SKM-1 (cell line): ENCODE measurements around the gene SEM1.
"Not testable (repeated sequence)": the region's sequence is repeated elsewhere in the genome, so short reads cannot be mapped to it uniquely, and the experiment has no call there.

Experiments
- DNase-seq: peaks from one replicate; lab custom pipeline; 2025; ENCODE audit not compliant: unreplicated experiment; lab: John Stamatoyannopoulos, UW

The SEM1 gene

DNA sequence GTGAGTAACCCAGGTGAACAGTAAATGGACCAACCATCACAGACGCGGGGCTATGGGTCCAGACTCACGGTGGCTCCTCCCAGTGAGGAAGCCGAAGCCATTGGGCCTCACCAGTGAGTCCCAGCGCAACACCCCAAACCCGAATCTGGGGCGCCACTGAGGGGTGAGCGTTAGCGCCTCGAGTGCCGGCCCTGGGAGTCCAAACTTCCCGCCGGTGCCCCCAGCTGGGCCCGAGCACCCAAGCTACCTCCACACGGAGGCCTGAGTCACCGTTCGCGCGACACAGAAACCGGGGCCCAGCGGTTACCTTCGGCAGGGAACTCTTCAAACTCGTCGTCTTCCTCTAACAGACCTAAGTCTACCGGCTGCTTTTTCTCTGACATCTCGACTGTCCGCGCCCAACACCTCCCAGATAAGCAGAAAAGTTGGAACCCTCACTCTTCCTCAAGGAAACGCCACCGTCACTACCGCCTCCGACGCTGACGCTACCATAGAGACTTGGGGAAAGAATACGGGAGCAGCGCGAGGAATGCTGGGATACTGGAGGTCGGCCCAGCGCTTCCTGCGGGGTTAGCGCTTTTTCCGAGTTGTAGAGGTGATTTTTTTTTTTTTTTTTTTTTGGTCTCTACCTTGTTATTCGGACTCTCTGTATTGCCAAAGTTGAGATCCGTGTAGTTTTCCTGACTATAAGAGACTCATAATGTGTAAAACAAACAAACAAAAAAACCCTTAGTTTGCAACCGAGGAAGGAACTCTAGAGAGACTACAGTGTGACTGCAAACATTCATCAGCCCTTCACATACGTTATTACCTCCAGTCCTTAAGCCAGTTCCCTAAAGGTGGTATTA lies at the start of gene SEM1:
Gene SEM1, minus strand, starts transcription at position 466 of the 848 bp plus-strand sequence. Its CDS starts 83 bp downstream, at position 383.
- DNase-seq = peak; percentile 33

DNA sequence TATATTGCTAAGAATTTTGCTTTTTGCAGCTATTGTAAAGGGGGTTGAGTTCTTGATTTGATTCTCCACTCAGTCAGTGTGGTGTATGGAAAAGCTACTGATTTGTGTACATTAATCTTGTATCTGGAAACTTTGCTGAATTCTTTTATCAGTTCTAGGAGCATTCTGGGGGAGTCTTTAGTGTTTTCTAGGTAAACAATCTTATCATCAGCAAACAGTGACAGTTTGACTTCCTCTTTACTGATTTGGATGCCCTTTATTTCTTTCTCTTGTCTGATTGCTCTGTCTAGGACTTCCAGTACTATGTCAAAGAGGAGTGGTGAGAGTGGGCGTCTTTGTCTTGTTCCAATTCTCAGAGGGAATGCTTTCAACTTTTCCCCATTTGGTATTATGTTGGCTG lies 48.2 kb upstream of the SEM1 start:
- DNase-seq = not testable (repeated sequence)

DNA sequence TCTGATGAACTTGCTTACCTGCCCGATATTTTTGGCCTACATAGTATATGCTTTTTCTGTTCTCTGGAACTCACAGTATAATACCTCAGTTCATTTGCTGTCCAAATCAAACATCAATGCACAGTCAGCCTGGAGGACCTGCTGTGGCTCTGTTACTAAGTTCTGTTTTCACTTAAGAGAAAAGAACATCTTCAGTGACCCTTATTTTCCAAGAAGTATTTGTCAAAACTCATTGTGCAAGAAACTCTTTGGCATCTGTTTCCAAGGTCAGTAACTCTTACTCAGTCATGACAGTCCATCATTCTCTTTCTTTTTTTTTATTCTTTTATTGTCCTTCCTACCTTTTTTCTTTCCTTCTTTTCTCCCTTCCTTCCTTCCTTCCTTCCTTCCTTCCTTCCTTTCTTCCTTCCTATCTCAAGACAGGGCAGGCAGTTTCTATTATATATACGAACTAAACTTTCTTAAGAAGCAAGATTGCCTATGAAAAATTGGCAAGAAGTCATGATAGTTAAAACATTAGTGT lies 37.8 kb upstream of the SEM1 start:
- DNase-seq = no peak

DNA sequence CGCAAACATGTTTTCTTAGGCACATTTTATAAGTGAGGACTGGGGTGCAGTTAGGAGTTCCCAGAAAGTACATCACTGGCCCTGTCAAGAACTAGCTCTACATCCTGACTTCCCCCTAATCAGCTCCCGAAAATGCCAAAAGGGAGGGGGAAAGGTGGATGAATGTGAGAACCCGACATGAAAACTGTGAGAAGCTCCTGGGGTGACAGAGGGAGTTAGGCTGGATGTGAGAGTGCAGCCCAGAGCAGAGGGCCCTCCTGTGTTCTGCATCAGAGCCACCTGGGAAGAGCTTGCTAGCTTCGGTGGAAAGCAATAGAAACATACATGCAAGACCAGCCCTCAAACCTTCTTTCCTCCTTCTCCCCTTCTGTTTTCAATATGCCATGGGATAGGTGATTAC lies 30.5 kb upstream of the SEM1 start:
- no peak for DNase-seq

DNA sequence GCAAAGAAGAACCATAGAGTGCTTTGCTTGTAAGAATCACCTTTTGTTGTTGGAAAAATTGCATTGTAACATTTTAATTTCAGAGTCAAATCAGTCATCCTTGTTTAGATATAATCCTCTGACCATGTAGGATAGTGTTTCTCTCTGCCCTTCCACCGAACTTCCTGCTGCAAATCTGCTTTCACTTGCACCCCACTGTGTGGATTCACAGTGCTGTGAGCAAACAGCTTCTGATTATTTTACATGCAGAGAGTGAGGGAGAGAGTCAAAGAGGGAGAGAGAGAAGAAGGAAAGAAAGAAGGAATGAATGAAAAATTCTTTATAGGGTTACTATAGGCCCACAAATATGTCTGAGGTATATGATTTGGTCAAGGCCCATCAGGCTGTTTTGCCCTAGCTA lies 30.0 kb upstream of the SEM1 start:
- no peak for DNase-seq

DNA sequence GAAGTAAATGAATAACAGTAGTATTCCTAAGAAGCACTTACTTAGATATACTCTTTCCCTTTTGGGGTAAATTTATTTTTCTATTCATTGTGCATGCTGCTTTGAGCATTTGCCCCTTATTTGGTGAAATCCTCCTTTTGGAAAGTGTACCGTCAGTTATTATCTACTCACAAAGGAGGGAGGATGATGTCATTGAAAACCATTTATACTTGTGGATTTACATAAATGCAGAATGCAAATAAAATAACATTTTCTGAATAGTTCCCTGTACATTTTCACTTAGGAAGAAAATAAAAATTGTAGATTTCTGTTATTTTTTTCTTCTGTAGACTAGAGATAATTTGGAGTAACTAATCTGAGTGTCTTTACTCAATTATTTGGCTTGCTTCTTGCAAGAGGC lies 29.5 kb upstream of the SEM1 start:
- DNase-seq = no peak

DNA sequence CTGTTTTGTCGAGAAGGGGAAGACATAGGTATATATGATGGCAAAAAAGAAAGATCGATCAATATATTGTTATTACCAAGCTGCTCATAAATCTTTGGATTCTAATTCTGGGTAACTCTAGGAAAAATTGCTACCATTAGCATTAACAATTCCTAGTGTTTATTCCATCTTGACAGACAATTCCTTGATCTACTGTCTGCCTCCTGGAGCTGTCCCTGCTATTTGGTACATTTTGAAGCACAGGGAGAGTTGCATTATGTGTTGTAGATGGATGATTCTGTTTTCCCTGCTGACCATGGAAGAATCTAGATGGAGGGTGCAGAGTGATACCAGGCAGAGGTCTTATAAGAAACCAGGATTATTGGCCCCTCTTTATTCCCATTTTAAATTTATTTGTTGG lies 29.1 kb upstream of the SEM1 start:
- DNase-seq = no peak

DNA sequence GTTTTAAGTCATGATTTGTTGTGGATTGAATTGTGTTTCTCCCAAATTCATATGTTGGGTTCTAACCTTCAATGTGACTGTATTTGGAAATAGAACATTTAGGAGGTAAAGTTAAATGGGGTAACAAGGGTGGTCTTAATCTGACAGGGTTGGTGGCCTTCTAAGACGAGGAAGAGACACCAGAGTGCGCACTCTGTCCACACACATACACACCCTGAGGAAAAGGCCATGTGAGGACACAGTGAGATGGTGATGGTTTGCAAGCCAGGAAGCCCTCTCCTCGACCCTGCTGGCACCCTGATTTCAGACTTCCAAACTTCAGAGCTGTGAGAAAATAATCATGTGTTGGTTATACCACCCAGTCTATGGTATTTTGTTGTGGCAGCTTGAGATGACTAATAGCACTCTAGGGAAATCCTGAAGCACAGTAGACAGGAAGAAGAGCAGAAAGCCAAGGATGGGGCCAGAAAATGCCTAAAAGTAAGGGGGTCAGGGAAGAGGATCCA lies 28.0 kb upstream of the SEM1 start:
- no peak for DNase-seq

DNA sequence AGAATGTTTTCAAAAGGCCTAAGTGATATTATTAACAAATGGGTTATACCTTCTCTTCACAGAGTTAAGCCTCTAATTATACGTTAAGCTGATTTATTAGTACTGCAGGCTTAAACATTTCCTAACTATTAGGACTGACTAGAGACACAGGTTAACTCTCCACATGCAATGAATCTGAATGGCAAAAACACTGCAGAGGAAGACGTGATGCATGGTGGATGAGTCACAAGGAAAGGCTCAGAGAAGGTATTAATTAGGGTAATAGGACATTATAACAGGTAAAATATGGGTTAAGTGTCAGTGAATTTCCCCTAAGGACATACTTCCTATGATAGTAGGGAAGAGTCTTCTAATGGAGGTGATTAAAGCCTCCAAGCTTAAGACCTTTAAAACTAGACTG lies 24.7 kb upstream of the SEM1 start:
- DNase-seq = no peak

DNA sequence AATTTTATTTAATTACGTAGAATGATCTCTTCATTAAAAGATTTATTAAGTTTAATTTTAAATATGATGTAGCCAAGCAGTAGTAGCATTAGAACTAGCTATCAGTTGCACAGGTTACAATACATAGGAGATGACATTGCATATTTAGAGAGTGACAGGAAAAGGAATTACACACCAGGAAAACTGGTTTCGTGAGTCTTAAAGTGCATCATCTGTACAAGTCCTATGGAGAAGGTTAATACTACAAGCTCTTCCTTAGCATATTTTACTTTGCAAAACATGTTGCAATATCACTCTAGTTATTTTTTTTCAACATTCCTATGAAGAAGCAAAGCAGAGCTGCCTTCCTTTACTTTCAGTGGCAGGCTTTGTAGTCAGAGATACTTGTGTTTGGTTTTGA lies 20.2 kb upstream of the SEM1 start:
- DNase-seq = no peak

DNA sequence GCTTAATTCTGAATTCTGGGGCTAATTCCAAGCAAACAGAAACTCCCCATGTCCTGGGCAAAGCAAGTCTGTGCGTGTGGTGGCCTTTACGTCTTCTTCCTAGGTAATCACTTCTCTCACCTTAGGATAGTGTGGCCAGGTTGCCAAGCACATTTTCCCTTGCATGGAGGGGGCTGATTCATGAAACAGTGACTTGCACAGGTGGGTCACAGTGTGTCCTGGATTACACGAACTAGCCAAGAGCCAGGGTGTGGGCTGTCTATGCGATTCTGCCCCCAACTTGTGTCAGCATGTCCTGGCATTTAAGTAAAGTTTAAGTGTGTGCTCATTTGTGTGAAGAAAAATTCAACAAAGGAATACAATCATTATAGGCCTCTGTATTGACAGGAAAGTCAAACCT lies 18.5 kb upstream of the SEM1 start:
- no peak for DNase-seq

DNA sequence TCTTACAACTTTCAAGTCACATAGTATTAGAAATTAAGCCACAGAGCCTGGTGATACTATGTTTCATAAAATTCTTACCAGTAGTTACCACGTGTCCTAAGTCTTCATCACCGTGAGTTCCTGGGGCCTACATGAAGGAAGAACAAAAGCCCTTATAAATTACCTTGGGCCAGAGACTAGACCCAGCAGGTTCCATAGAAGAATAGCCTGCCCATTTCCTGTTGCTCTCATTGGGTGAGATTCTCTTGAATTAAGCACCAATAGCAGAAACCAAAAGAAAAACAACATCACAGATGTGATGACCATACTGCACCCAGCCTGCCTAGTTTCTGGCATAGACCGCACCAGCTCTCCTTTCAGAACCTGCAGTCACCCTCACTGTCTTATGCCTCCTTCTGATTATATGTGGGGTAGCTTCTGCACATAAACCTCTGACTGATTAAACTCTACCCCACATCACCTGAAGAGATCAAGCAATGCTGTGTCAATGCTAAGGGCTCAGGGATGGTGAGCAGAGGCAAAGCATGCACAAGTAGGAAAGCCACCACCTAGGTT lies 18.0 kb upstream of the SEM1 start:
- DNase-seq = no peak

DNA sequence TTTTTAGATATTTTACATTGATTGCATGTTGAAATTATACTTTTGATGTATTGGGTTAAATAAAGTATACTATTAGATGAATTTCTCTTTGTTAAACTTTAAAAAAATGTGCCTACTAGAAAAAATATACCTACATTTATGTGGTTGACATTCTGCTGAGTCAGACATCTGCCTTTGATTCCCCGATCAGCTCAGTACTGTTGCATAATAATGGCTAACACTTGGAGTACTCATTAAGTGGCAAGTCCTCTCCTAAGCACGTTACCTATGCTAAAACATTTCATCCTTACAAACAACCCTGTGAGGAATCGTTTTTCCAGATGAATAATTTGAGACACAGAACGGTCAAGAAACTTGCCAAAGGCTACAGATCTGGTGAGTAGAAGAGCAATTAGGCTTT lies 14.0 kb upstream of the SEM1 start:
- DNase-seq = no peak

DNA sequence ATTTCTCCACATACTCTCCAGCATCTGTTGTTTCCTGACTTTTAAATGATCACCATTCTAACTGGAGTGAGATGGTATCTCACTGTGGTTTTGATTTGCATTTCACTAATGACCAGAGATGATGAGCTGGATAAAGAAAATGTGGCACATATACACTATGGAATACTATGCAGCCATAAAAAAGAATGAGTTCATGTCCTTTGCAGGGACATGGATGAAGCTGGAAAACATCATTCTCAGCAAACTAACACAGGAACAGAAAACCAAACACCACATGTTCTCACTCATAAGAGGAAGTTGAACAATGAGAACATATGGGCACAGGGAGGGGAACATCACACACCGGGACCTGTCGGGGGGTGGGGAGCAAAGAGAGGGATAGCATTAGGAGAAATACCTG lies 13.3 kb upstream of the SEM1 start:
- DNase-seq = not testable (repeated sequence)

DNA sequence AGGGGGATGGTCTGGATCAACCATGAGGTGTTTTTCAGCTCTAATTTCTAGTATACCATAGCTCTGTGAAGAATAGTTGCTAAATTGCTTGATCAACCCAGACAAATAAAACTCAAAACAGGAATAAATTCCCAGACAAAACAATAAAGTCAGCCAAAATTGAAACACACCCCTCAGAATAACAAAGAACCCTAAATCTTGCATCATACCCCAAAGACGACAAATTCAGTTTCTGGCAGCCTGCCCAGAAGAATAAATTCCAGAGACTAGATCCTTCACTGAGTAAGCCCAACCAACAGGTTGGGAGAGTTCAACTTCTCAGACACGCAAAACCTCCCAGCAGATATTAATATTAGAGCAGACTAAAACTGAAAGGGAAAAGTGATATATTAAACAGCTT lies 11.2 kb upstream of the SEM1 start:
- no peak for DNase-seq

DNA sequence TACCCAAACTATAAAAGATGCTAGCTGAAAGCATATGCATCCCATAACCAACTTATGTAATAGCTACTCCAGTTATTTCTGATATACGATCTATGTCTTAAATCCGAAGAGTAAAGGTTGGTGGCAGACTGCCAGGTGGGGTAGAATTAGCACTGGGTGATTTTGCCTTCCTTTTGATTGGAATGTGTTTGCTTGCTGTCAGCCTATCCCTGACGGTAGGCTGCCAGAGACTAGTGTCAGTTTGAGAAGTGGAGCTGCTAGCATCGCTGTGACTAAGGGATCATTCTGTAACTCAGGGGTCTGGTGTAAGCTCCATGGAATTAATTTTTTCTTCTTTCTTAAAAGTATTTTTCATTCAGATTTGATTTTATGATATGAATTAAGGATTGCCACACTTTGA lies 9.5 kb upstream of the SEM1 start:
- DNase-seq = no peak

DNA sequence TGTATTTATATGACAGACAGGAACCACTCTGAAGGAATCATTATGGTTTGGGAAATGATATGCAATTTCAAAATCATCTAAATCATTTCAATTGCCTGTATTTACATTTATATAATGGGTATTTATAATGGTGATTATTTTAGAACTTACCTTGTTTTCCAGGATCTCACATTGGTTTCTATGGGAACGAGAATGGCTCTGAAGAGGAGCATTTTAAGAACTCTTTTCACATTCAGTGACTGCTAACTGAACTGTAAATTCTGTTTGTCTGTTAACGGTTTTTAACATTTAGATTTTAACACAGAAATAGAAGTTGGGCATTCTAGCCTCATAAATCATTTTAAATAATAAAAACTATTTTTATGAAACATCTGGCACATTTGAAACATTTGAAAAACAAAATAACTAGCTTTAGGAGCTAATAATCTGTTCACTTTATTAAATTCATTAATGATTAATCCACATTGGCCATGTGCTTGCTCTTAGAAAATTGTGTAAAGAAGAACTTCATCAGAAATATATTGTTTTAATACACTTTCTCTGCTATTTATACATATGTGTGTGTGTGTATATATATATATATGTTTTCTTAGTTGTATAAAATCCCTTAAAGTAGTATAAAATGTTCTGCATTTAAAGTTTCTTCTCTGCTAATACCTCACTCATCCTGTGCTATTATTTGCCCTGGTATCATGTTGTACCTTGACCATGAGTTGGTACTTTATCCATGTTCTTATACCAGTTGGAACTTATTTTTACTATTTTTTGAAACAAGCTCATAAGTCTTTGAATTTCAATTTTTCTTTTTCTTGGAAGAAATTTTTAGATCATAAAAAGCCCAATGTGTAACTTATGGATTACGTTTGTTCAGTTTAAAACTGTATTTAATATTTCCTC lies 8.7 kb upstream of the SEM1 start:
- DNase-seq = no peak

DNA sequence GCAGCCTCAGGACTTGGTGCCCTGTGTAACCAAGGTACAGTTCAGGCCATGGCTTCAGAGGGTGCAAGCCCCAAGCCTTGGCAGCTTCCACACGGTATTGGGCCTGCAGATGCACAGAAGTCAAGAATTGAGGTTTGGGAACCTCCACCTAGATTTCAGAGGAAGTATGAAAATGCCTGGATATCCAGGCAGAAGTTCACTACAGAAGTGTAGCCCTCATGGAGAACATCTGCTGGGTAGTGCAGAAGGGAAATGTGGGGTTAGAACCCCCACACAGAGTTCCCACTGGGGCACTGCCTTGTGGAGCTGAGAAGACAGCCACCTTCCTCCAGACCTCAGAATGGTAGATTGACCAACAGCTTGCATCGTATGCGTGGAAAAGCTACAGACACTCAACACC lies 3.4 kb upstream of the SEM1 start:
- DNase-seq = no peak

DNA sequence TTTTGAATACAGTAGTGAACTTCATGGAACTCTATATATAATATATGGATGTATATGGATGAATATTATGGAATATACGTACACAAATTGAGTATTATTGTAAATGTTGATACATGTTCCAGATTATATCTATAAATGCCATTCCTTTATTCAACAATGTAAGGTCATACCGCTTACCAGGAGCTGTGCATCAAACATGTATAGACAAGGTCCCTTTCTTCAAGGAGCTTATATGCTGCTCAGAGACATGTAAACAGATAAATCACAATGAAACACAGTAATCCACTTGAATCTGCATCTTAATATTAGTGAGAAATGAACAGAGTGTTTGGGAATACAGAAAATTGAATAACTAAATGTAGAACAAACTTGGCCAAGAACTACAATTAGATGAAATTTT lies 898 bp upstream of the SEM1 start:
- no peak for DNase-seq

DNA sequence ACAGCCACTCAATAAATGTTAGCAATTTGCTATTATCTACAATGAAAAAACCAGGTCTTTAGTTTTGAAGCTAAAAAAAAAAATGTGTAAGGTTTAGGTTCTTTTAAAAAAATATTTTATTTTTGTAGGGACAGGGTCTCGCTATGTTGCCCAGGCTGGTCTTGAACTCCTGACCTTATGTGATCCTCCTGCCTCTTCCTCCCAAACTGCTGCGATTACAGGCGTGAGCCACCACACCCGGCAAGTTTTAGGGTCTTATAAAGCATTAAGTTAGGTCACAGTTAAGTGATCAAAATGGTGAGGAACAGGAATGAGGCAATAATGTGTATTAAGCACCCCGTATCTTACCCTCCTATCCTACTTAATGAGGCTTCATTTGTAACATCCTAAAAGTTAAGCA lies 774 bp downstream of the SEM1 start:
- no peak for DNase-seq
